ENCODE results near the gene ANKRD65. TPM values are rescaled to one million over a fixed set of nuclear protein-coding genes. Genes with fewer than 3 reads are reported as not detected.
"Not testable (repeated sequence)": the region's sequence is repeated elsewhere in the genome, so short reads cannot be mapped to it uniquely, and the experiment has no call there.

ANKRD65 gene
- total RNA-seq, 1 experiment from 2014 or later, result not detected

GRCh38 chr1:1430992-1431844 lies 10.1 kb upstream of the ANKRD65 start:
- Histone ChIP-seq H3K4me1 (ENCODE audit: insufficient read depth, low read length, poor library complexity, severe bottlenecking) (peaks cover 11% of the 10 kb centered on the region), H3K27me3 (replicated peaks; ENCODE audit: insufficient read depth, low read depth, low read length, poor library complexity) (no peaks in the 10 kb centered on the region), H3K4me3 (ENCODE audit: low read depth, low read length, poor library complexity, severe bottlenecking) (no peak overlapping the region), H3K9me3 (ENCODE audit: low read depth, low read length, poor library complexity, severe bottlenecking) (no peaks in the 10 kb centered on the region), H3K36me3 (ENCODE audit: insufficient read depth, low read length, poor library complexity, severe bottlenecking) (no peaks in the 10 kb centered on the region), H3K27ac (ENCODE audit: low read depth, low read length, poor library complexity, severe bottlenecking) (no peak overlapping the region)
- ChIA-PET CTCF (interaction anchor here (1.0 kb wide), 1 partner anchor 10 kb away, joined by 3 read pairs; no protein-coding TSS in a partner anchor), POLR2A (ENCODE audit: low non-redundant PET) (no interaction called here)
- intact Hi-C loops (cut with micrococcal nuclease; ENCODE audit: unreplicated experiment), result no loop called here
- DNase-seq (ENCODE audit: low spot score), result no peak
- BruUV-seq (replicated peaks), result no TSS peak
- no peak for TF ChIP-seq CTCF (conservative IDR thresholded peaks at IDR 0.05; ENCODE audit: low read depth, low read length)
- no peak for TF ChIP-seq EZH2 (IDR thresholded peaks at IDR 0.05; ENCODE audit: borderline replicate concordance, low read depth, low read length, poor library complexity, severe bottlenecking)

- no peaks in the 10 kb centered on the region for H3K27me3 ChIP-seq (replicated peaks; ENCODE audit: insufficient read depth, low read depth, low read length, poor library complexity)
- DNase-seq (ENCODE audit: low spot score), result no peak
- POLR2A ChIA-PET (ENCODE audit: low non-redundant PET), result no interaction called here
- intact Hi-C loops (cut with micrococcal nuclease; ENCODE audit: unreplicated experiment), result no loop called here
- no peaks in the 10 kb centered on the region for H3K36me3 ChIP-seq (ENCODE audit: insufficient read depth, low read length, poor library complexity, severe bottlenecking)
- TF ChIP-seq EZH2 (IDR thresholded peaks at IDR 0.05; ENCODE audit: borderline replicate concordance, low read depth, low read length, poor library complexity, severe bottlenecking) (no peak), CTCF (conservative IDR thresholded peaks at IDR 0.05; ENCODE audit: low read depth, low read length) (no peak)
- no peaks in the 10 kb centered on the region for H3K9me3 ChIP-seq (ENCODE audit: low read depth, low read length, poor library complexity, severe bottlenecking)
- no peak overlapping the region for H3K4me3 ChIP-seq (ENCODE audit: low read depth, low read length, poor library complexity, severe bottlenecking)
- CTCF ChIA-PET, result interaction anchor here (1.0 kb wide), 1 partner anchor 11 kb away, joined by 3 read pairs; no protein-coding TSS in a partner anchor
- no peak overlapping the region for H3K27ac ChIP-seq (ENCODE audit: low read depth, low read length, poor library complexity, severe bottlenecking)
- peaks cover 9% of the 10 kb centered on the region for H3K4me1 ChIP-seq (ENCODE audit: insufficient read depth, low read length, poor library complexity, severe bottlenecking)
- BruUV-seq (replicated peaks), result no TSS peak
These were observed 9.3 kb upstream of the ANKRD65 start for GRCh38 chr1:1430114-1430982.

GRCh38 chr1:1429671-1430073 lies 8.6 kb upstream of the ANKRD65 start:
- no peaks in the 10 kb centered on the region for H3K36me3 ChIP-seq (ENCODE audit: insufficient read depth, low read length, poor library complexity, severe bottlenecking)
- intact Hi-C loops (cut with micrococcal nuclease; ENCODE audit: unreplicated experiment), result no loop called here
- H3K27ac ChIP-seq (ENCODE audit: low read depth, low read length, poor library complexity, severe bottlenecking), result no peak overlapping the region
- CTCF ChIA-PET, result no interaction called here
- DNase-seq (ENCODE audit: low spot score), result no peak
- POLR2A ChIA-PET (ENCODE audit: low non-redundant PET), result no interaction called here
- BruUV-seq (replicated peaks), result no TSS peak
- H3K27me3 ChIP-seq (replicated peaks; ENCODE audit: insufficient read depth, low read depth, low read length, poor library complexity), result no peaks in the 10 kb centered on the region
- no peaks in the 10 kb centered on the region for H3K9me3 ChIP-seq (ENCODE audit: low read depth, low read length, poor library complexity, severe bottlenecking)
- no peak for TF ChIP-seq EZH2 (IDR thresholded peaks at IDR 0.05; ENCODE audit: borderline replicate concordance, low read depth, low read length, poor library complexity, severe bottlenecking)
- TF ChIP-seq CTCF (conservative IDR thresholded peaks at IDR 0.05; ENCODE audit: low read depth, low read length), result no peak
- H3K4me3 ChIP-seq (ENCODE audit: low read depth, low read length, poor library complexity, severe bottlenecking), result no peak overlapping the region
- H3K4me1 ChIP-seq (ENCODE audit: insufficient read depth, low read length, poor library complexity, severe bottlenecking), result peaks cover 4% of the 10 kb centered on the region

- H3K4me1 ChIP-seq (ENCODE audit: insufficient read depth, low read length, poor library complexity, severe bottlenecking); H3K9me3 ChIP-seq (ENCODE audit: low read depth, low read length, poor library complexity, severe bottlenecking); H3K27ac ChIP-seq (ENCODE audit: low read depth, low read length, poor library complexity, severe bottlenecking); H3K27me3 ChIP-seq (replicated peaks; ENCODE audit: insufficient read depth, low read depth, low read length, poor library complexity); DNase-seq (ENCODE audit: low spot score); CTCF ChIA-PET; H3K36me3 ChIP-seq (ENCODE audit: insufficient read depth, low read length, poor library complexity, severe bottlenecking); H3K4me3 ChIP-seq (ENCODE audit: low read depth, low read length, poor library complexity, severe bottlenecking); intact Hi-C loops (cut with micrococcal nuclease; ENCODE audit: unreplicated experiment); BruUV-seq (replicated peaks): not testable (repeated sequence)
- POLR2A ChIA-PET (ENCODE audit: low non-redundant PET), result interaction anchor here (0.7 kb wide), 1 partner anchor 18 kb away, joined by 5 read pairs; no protein-coding TSS in a partner anchor
These were observed 7.9 kb upstream of the ANKRD65 start for GRCh38 chr1:1428967-1429366.
